Right lobe of liver (tissue), 6 donors: ENCODE measurements around the gene CADPS. TPM values are rescaled to one million over a fixed set of nuclear protein-coding genes. Genes with fewer than 3 reads are reported as not detected.

ENCODE experiments used
- ATAC-seq, 4 donors: fragments of 200-7000 bp; cut with Tn5 transposase; one replicate each; pipeline ENCODE4 v1.9.1; 2020; ENCODE audit warnings: mild to moderate bottlenecking in 4 of 4, moderate library complexity in 4 of 4
- DNase-seq, 3 donors: peaks; one replicate each; pipeline ENCODE4 v3.0.0-alpha.2; 2020
- H3K27ac ChIP-seq, 3 donors: fragments of 200-600 bp; one replicate each; pipeline ENCODE4 v1.8.0; 2022
- H3K27me3 ChIP-seq, 2 donors: fragments of 200-600 bp; one replicate each; pipeline ENCODE4 v1.8.0; 2022
- H3K36me3 ChIP-seq, 4 donors: fragments of 200-600 bp; sonication (generic) in 1 of 4; one replicate each; pipeline versions ENCODE4 v1.5.1 to v1.8.0; 2017 to 2022; ENCODE audit warnings: control low read depth in 1 of 4
- H3K4me1 ChIP-seq, 4 donors: fragments of 200-600 bp; sonication (generic) in 1 of 4; one replicate each; pipeline versions ENCODE4 v1.5.1 to v1.8.0; 2017 to 2022; ENCODE audit warnings: control low read depth in 1 of 4
- H3K4me3 ChIP-seq, 3 donors: fragments of 200-600 bp; one replicate each; pipeline ENCODE4 v1.8.0; 2022
- H3K9me3 ChIP-seq, 4 donors: fragments of 200-600 bp; sonication (generic) in 1 of 4; one replicate each; pipeline versions ENCODE4 v1.5.1 to v1.8.0; 2017 to 2022; ENCODE audit warnings: control low read depth in 1 of 4
- POLR2A ChIP-seq: fragments of 450-650 bp; IDR thresholded peaks from one replicate; pipeline ENCODE4 v1.6.1; 2017; ENCODE audit warnings: antibody characterized with exemption, mild to moderate bottlenecking
- WGBS: methylation state at CpG from one replicate; pipeline ENCODE4 v1.1.6; 2018; ENCODE audit warnings: low coverage, low lambda C conversion rate; ENCODE audit not compliant: insufficient coverage; ENCODE audit errors: missing lambda C conversion rate; 5-methylcytosine and 5-hydroxymethylcytosine counted together
- intact Hi-C, 2 donors: fragments of 100-400 bp; cut with DNase I; formaldehyde crosslinking; loops; one replicate each; pipeline versions ENCODE4 v1.11.2 to v1.14.1; 2022
- total RNA-seq, 6 experiments: library from RNA; depleted of rRNA in 2 of 6; stranded (reverse); fragments of >200 nt in 2 of 6; fragmentation: NEBNext Ultra II Directional in 3 of 6; extraction: Animal tissue kit (Norgen Biotek cat#: 25700) in 3 of 6; gene quantifications; one replicate each; pipeline versions ENCODE4 v1.1.0 to v1.2.4, GENCODE V29; 2016 to 2023
- TF ChIP-seq, protein P1 (sequence below), 4 donors: fragments of 200-600 bp in 3 of 4; fragments of 450-650 bp in 1 of 4; IDR thresholded peaks; one replicate each; pipeline versions ENCODE4 v1.5.1 to v1.8.0; 2016 to 2022; ENCODE audit warnings: antibody characterized with exemption in 4 of 4, mild to moderate bottlenecking in 2 of 4
- donor health status: DM: no; HTN: yes; CAD: no.
- donor health status: DM: no; HTN: no; CAD: no.
- donor health status: DM: no; HTN: no; CAD: no.
- donor health status: DM: no; HTN: yes; CAD: no.
- donor health status: DM: no; HTN: yes; CAD: no.

CADPS gene
- total RNA-seq, 6 experiments from 2014 or later = 0.06 to 0.98 TPM; not detected in 4

DNA sequence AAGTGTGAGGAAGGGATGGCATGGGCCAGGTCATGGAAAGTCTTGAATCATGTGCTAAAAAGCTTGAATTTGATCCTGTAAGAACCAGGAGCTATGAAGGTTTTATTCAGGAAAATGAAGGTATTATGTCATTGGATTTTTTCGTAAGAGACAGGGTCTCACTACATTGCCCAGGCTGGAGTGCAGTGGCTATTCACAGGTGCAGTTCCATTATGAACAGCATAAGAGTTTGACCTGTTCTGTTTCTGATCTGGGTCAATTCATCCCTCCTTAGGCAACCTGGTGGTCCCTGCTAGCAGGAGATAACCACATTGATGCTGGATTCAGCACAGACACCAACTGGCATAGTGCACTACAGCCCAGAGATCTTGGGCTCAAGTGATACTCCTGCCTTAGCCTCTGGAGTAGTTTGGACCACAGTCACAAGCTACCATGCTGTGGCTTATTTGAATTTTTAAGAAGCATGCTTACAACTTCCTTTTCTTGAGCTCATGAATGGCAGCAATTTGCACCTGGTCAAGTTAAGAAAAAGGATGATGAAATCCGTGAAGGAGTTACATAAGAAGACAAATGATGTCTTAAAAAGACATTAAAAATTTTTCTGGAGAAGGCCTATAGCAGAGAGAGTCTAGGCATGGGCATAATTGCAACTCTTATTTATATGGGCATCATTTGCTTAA lies 79.1 kb downstream of the CADPS start:
- WGBS = 54% methylated on average over 2 of the region's 2 CpGs
- H3K9me3 ChIP-seq = no peaks in the 10 kb centered on the region
- TF ChIP-seq POLR2A = no peak
- TF ChIP-seq, protein P1, sequence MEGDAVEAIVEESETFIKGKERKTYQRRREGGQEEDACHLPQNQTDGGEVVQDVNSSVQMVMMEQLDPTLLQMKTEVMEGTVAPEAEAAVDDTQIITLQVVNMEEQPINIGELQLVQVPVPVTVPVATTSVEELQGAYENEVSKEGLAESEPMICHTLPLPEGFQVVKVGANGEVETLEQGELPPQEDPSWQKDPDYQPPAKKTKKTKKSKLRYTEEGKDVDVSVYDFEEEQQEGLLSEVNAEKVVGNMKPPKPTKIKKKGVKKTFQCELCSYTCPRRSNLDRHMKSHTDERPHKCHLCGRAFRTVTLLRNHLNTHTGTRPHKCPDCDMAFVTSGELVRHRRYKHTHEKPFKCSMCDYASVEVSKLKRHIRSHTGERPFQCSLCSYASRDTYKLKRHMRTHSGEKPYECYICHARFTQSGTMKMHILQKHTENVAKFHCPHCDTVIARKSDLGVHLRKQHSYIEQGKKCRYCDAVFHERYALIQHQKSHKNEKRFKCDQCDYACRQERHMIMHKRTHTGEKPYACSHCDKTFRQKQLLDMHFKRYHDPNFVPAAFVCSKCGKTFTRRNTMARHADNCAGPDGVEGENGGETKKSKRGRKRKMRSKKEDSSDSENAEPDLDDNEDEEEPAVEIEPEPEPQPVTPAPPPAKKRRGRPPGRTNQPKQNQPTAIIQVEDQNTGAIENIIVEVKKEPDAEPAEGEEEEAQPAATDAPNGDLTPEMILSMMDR (IDR thresholded peaks at IDR 0.05) = no peak
- no peak overlapping the region for H3K4me3 ChIP-seq
- no peaks in the 10 kb centered on the region for H3K36me3 ChIP-seq
- no peaks in the 10 kb centered on the region for H3K27me3 ChIP-seq
- intact Hi-C loops = no loop called here
- ATAC-seq (no peak), DNase-seq (no peak)
- H3K27ac ChIP-seq = no peak overlapping the region
- H3K4me1 ChIP-seq = no peaks in the 10 kb centered on the region

DNA sequence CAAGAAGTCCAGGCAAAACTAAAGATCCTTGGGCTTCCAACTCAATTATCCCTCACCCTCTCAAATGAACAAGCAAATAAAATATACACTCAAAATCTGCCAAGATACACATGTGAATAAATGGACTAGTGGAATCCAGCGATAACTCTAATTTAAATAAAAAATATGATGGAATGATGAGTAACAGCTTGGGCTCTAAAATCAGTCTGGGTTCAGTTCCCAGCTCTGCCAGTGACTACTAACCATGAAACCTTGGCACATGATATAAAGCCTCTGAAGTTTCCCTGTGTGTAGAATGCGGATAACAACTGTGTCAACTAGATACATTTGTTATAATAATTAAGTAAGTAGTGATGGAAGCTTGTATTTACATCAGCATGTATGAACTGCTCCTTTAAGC lies 81.3 kb downstream of the CADPS start:
- 64% methylated on average over 2 of the region's 2 CpGs for WGBS
- Histone ChIP-seq H3K27ac (no peak overlapping the region), H3K36me3 (no peaks in the 10 kb centered on the region), H3K27me3 (no peaks in the 10 kb centered on the region), H3K4me3 (no peak overlapping the region), H3K9me3 (no peaks in the 10 kb centered on the region), H3K4me1 (no peaks in the 10 kb centered on the region)
- no peak for ATAC-seq
- no peak for DNase-seq
- no peak for TF ChIP-seq POLR2A
- TF ChIP-seq, protein P1 (IDR thresholded peaks at IDR 0.05) = no peak
- intact Hi-C loops = no loop called here

DNA sequence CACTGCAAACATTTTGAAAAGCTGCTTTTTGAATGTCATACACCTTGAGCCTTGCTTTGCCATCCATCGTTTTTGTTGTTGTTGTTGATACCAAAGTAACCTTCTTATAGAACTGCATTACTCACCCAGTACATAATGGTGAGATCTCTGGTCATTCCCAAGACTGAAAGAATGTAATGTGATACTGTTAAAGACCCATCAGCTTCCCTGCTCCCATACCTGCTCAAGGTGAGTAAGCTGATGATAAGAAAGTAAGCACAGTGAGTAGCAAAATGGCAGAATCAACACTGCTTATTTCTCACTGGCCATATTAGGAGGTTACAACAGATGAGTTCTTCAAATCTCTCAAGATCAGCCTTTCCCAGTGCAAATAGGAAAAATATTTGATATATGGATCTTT lies 89.8 kb downstream of the CADPS start:
- intact Hi-C loops = no loop called here
- WGBS = 33% methylated on average over 1 of the region's 1 CpG
- no peak for TF ChIP-seq POLR2A
- TF ChIP-seq, protein P1 (IDR thresholded peaks at IDR 0.05) = no peak
- DNase-seq = no peak
- Histone ChIP-seq H3K9me3 (no peaks in the 10 kb centered on the region), H3K4me3 (no peak overlapping the region), H3K27me3 (no peaks in the 10 kb centered on the region), H3K36me3 (no peaks in the 10 kb centered on the region), H3K27ac (no peak overlapping the region), H3K4me1 (no peaks in the 10 kb centered on the region)
- no peak for ATAC-seq

DNA sequence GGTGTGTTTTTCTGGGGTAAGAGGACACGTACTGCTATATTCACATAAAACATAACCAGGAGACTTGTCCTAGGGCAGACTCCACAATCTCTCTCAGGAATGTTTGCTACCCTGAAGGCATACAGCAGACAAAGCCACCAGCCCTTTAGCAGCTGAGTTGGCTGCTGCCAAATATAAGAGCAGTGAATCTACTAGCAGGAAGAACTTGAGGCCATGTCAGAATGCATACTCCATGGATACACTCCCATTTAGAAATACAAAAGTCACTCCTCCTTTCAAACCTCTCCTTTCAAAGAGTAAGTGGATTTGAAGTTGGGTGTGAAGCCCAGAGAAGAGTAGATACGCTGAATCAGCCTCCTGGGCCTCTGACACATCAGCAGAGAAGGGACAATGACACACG lies 94.1 kb downstream of the CADPS start:
- DNase-seq (no peak), ATAC-seq (no peak)
- 57% methylated on average over 3 of the region's 3 CpGs for WGBS
- Histone ChIP-seq H3K9me3 (no peaks in the 10 kb centered on the region), H3K36me3 (no peaks in the 10 kb centered on the region), H3K4me1 (no peaks in the 10 kb centered on the region), H3K27ac (no peak overlapping the region), H3K27me3 (no peaks in the 10 kb centered on the region), H3K4me3 (no peak overlapping the region)
- intact Hi-C loops = no loop called here
- TF ChIP-seq, protein P1 (IDR thresholded peaks at IDR 0.05) = no peak
- TF ChIP-seq POLR2A = no peak
